ENCODE data around the gene NBPF3.

DNA sequence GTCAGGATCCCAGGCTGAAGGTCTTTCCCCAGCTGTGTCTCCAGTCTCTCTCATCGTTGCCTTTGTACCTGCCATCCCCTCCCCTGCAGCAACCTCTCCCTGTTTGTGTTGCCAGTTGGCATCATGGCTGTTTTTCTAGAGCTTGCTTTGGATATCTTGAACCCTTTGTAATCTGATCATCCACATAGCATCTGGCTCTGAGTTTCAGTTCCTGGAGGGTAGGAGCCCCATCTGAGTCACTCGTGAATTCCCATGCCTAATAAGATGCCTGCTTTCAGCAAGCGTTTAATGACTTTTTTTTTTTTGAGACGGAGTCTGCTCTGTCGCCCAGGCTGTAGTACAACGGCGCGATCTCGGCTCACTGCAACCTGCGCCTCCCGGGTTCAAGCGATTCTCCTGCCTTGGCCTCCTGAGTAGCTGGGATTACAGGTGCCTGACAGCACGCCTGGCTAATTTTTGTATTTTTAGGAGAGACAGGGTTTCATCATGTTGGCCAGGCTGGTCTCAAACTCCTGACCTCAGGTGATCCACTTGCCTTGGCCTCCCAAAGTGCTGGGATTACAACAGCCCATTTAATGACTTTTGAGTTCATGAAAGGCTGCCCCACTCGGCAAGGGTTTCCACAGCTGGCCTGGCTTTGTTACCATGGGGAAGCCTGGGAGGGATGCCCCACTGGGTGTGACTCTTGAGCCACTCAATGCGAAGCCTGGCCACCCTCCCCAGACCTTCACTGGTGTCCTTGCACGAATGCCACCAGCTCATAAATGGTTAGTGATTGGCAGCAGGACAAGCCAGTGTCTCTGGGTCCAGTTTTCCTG lies 81.2 kb downstream of the NBPF3 start:
- no peak for TF ChIP-seq POLR2AphosphoS5 (IDR thresholded peaks at IDR 0.05; ENCODE audit: low read depth, low read length)
- TF ChIP-seq TAF1 (IDR thresholded peaks at IDR 0.05; ENCODE audit: borderline replicate concordance, low read depth, low read length) = no peak
